ENCODE data around the gene SOX6.

SOX6 gene

GRCh38 chr11:15993345-15993744 is 363.0 kb downstream of the SOX6 start:
- DNase-seq (ENCODE audit: low read depth), result no peak

GRCh38 chr11:15991215-15991614 is 365.1 kb downstream of the SOX6 start:
- DNase-seq (ENCODE audit: low read depth), result no peak

GRCh38 chr11:15989685-15990084 is 366.7 kb downstream of the SOX6 start:
- DNase-seq (ENCODE audit: low read depth), result no peak

- no peak for DNase-seq (ENCODE audit: low read depth)
Observed at GRCh38 chr11:15988693-15989231, 367.6 kb downstream of the SOX6 start.

- DNase-seq (ENCODE audit: low read depth), result no peak
Observed at GRCh38 chr11:15988016-15988550, 368.3 kb downstream of the SOX6 start.

GRCh38 chr11:15987046-15987445 is 369.3 kb downstream of the SOX6 start:
- DNase-seq (ENCODE audit: low read depth), result no peak

GRCh38 chr11:15985860-15986139 is 370.5 kb downstream of the SOX6 start:
- DNase-seq (ENCODE audit: low read depth), result no peak

- DNase-seq (ENCODE audit: low read depth), result no peak
Observed at GRCh38 chr11:15985127-15985859, 371.1 kb downstream of the SOX6 start.

GRCh38 chr11:15981292-15981691 is 375.1 kb downstream of the SOX6 start:
- DNase-seq (ENCODE audit: low read depth), result no peak

GRCh38 chr11:15977116-15977515 is 379.2 kb downstream of the SOX6 start:
- DNase-seq (ENCODE audit: low read depth), result no peak

- DNase-seq (ENCODE audit: low read depth), result no peak
Observed at GRCh38 chr11:15976433-15977045, 379.8 kb downstream of the SOX6 start.

- DNase-seq (ENCODE audit: low read depth), result no peak
Observed at GRCh38 chr11:15975742-15976141, 380.6 kb downstream of the SOX6 start.

- DNase-seq (ENCODE audit: low read depth), result no peak
Observed at GRCh38 chr11:15972838-15973237, 383.5 kb downstream of the SOX6 start.

- DNase-seq (ENCODE audit: low read depth), result no peak
Observed at GRCh38 chr11:15971215-15971546, 385.2 kb downstream of the SOX6 start.

GRCh38 chr11:15970506-15971214 is 385.7 kb downstream of the SOX6 start:
- no peak for DNase-seq (ENCODE audit: low read depth)

GRCh38 chr11:15969701-15970329 is 386.5 kb downstream of the SOX6 start:
- DNase-seq (ENCODE audit: low read depth), result no peak

- DNase-seq (ENCODE audit: low read depth), result no peak
Observed at GRCh38 chr11:15969281-15969680, 387.1 kb downstream of the SOX6 start.

GRCh38 chr11:15968461-15969130 is 387.8 kb downstream of the SOX6 start:
- DNase-seq (ENCODE audit: low read depth), result no peak

GRCh38 chr11:15967966-15968365 is 388.4 kb downstream of the SOX6 start:
- no peak for DNase-seq (ENCODE audit: low read depth)

- no peak for DNase-seq (ENCODE audit: low read depth)
Observed at GRCh38 chr11:15967166-15967565, 389.2 kb downstream of the SOX6 start.

GRCh38 chr11:15965562-15966250 is 390.6 kb downstream of the SOX6 start:
- no peak for DNase-seq (ENCODE audit: low read depth)
